ENCODE results near the gene KMT2C. TPM values are rescaled to one million over a fixed set of nuclear protein-coding genes. Genes with fewer than 3 reads are reported as not detected.

The KMT2C gene
- total RNA-seq, 1 experiment from 2014 or later: 54.3 TPM

DNA sequence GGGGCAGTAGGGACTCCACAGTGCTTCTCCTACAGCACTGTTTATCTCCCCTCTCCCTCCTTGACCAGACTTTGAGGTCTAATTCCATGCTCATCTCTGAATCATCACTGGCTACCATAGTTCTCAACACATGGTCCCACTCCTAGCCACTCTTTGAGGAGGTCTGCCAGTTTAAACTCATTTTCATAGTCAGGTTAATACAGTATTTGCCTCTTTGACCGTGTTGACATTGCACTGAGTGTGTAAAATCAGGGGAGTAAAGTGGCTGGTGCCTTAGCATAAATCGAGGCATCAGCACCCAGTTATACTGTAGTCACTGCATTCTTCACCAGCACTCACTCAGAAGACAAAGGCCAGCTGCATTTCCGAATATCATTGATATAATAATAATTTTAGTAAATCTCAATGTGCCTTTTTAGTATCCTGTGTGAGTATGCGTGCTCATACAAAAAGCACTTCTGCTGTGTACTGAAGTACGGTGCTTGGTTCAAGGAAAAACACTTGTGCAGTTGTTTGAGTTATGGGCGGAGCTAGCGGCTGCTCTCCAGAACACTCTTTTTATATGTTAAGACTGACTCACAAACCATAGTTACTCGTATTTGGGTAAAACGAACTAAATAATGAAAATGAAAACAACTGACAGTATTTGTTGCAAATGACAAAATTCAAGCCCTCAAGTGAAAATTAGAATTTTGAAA is 320.6 kb downstream of the KMT2C start:
- Histone ChIP-seq H3F3A (ENCODE audit: insufficient read depth, low read depth) (no peaks in the 10 kb centered on the region), H3K9me2 (ENCODE audit: insufficient read depth) (no peaks in the 10 kb centered on the region), H3K27me3 (ENCODE audit: insufficient read depth, low read depth) (no peaks in the 10 kb centered on the region), H3K27ac (no peak overlapping the region), H3K36me3 (ENCODE audit: low read depth) (peaks cover 18% of the 10 kb centered on the region), H2AFZ (no peak overlapping the region), H3K4me1 (replicated peaks; ENCODE audit: insufficient read depth) (no peaks in the 10 kb centered on the region), H3K79me2 (ENCODE audit: low read depth) (no peaks in the 10 kb centered on the region), H3K4me3 (no peak overlapping the region), H4K20me1 (ENCODE audit: insufficient read depth) (no peaks in the 10 kb centered on the region), H3K9me3 (ENCODE audit: insufficient read depth, low read depth) (no peaks in the 10 kb centered on the region), H3K4me2 (no peak overlapping the region)
- no TSS peak for BruUV-seq (replicated peaks)
- intact Hi-C loops (cut with micrococcal nuclease; ENCODE audit: unreplicated experiment): no loop called here
- POLR2A ChIA-PET (ENCODE audit: unreplicated experiment): no interaction called here
- CTCF ChIA-PET: interaction anchor here (0.6 to 0.7 kb wide), 2 partner anchors 307 to 365 kb away, joined by 3 to 7 read pairs; no protein-coding TSS in a partner anchor
- DNase-seq: no peak
- TF ChIP-seq, protein P1, sequence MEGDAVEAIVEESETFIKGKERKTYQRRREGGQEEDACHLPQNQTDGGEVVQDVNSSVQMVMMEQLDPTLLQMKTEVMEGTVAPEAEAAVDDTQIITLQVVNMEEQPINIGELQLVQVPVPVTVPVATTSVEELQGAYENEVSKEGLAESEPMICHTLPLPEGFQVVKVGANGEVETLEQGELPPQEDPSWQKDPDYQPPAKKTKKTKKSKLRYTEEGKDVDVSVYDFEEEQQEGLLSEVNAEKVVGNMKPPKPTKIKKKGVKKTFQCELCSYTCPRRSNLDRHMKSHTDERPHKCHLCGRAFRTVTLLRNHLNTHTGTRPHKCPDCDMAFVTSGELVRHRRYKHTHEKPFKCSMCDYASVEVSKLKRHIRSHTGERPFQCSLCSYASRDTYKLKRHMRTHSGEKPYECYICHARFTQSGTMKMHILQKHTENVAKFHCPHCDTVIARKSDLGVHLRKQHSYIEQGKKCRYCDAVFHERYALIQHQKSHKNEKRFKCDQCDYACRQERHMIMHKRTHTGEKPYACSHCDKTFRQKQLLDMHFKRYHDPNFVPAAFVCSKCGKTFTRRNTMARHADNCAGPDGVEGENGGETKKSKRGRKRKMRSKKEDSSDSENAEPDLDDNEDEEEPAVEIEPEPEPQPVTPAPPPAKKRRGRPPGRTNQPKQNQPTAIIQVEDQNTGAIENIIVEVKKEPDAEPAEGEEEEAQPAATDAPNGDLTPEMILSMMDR (conservative IDR thresholded peaks at IDR 0.05): no peak
- TF ChIP-seq EZH2 (IDR thresholded peaks at IDR 0.05; ENCODE audit: low read depth): no peak

DNA sequence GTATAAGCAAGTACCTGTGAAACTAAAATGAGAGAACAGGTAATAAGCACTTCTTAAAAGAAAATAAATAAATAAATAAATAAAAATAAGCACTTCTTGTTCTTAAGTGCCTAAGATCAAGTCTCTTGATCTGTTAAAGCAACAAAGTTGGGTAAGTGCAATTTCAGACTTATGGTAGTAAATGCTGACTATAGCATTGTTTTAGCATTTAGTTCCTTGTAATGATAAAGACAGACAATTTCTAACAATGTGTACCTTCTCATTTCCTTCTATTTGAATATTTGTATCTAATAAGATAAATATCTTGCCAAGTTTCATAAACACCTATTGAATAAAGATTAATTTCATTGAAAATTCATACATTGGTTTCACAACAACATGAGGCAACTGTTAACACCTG is 323.0 kb downstream of the KMT2C start:
- TF ChIP-seq, protein P1 (conservative IDR thresholded peaks at IDR 0.05): no peak
- TF ChIP-seq EZH2 (IDR thresholded peaks at IDR 0.05; ENCODE audit: low read depth): no peak
- Histone ChIP-seq H3K27ac (no peak overlapping the region), H3K79me2 (ENCODE audit: low read depth) (no peaks in the 10 kb centered on the region), H3K4me2 (no peak overlapping the region), H3K9me2 (ENCODE audit: insufficient read depth) (no peaks in the 10 kb centered on the region), H3K27me3 (ENCODE audit: insufficient read depth, low read depth) (no peaks in the 10 kb centered on the region), H3K4me1 (replicated peaks; ENCODE audit: insufficient read depth) (no peaks in the 10 kb centered on the region), H3K9me3 (ENCODE audit: insufficient read depth, low read depth) (no peaks in the 10 kb centered on the region), H4K20me1 (ENCODE audit: insufficient read depth) (no peaks in the 10 kb centered on the region), H3K4me3 (no peak overlapping the region), H3K36me3 (ENCODE audit: low read depth) (peaks cover 8% of the 10 kb centered on the region), H2AFZ (no peak overlapping the region), H3F3A (ENCODE audit: insufficient read depth, low read depth) (no peaks in the 10 kb centered on the region)
- BruUV-seq (replicated peaks): no TSS peak
- no peak for DNase-seq
- ChIA-PET CTCF (no interaction called here), POLR2A (ENCODE audit: unreplicated experiment) (interaction anchor here (0.6 kb wide), 1 partner anchor 481 kb away, joined by 3 read pairs; no protein-coding TSS in a partner anchor)
- intact Hi-C loops (cut with micrococcal nuclease; ENCODE audit: unreplicated experiment): no loop called here

DNA sequence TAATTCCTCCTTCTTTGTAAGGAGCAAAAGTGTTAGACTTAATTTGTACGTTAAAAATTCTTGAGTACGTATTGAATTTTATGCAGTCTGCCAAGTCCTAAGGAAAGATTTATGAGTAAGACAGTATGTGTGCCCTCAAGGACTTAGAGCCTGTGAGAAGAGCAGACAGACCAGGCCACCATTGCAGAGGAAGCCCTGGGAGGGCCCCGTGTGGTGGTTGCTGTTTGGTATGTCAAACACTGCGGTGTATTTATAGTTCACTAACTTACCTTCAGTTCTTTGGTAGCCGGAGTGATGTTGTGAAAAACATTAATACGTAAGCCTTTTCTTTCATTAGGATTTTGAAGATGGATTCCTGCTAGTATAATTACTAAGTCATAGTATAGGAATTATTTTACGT is 327.4 kb downstream of the KMT2C start:
- Histone ChIP-seq H4K20me1 (ENCODE audit: insufficient read depth) (no peaks in the 10 kb centered on the region), H3K4me3 (no peak overlapping the region), H3K9me3 (ENCODE audit: insufficient read depth, low read depth) (no peaks in the 10 kb centered on the region), H3K4me2 (no peak overlapping the region), H3K79me2 (ENCODE audit: low read depth) (no peaks in the 10 kb centered on the region), H3F3A (ENCODE audit: insufficient read depth, low read depth) (0 out of 2 replicates have a peak, but pooled peaks cover 5% of the 10 kb centered on the region), H2AFZ (no peak overlapping the region), H3K27me3 (ENCODE audit: insufficient read depth, low read depth) (no peaks in the 10 kb centered on the region), H3K9me2 (ENCODE audit: insufficient read depth) (no peaks in the 10 kb centered on the region), H3K4me1 (replicated peaks; ENCODE audit: insufficient read depth) (no peaks in the 10 kb centered on the region), H3K36me3 (ENCODE audit: low read depth) (no peaks in the 10 kb centered on the region), H3K27ac (no peak overlapping the region)
- no peak for TF ChIP-seq EZH2 (IDR thresholded peaks at IDR 0.05; ENCODE audit: low read depth)
- TF ChIP-seq, protein P1 (conservative IDR thresholded peaks at IDR 0.05): no peak
- DNase-seq: no peak
- ChIA-PET POLR2A (ENCODE audit: unreplicated experiment) (interaction anchor here (0.7 kb wide), 1 partner anchor 86 kb away, joined by 3 read pairs; no protein-coding TSS in a partner anchor), CTCF (no interaction called here)
- intact Hi-C loops (cut with micrococcal nuclease; ENCODE audit: unreplicated experiment): no loop called here
- BruUV-seq (replicated peaks): no TSS peak
